Retinal pigment epithelial cell (primary cell): ENCODE measurements around the gene HSF2.
"Not testable (repeated sequence)": the region's sequence is repeated elsewhere in the genome, so short reads cannot be mapped to it uniquely, and the experiment has no call there.

Experiments
- DNase-seq: peaks from one replicate; pipeline ENCODE4 v3.0.0-alpha.2; 2010; ENCODE audit warnings: low read depth
- H3K4me3 ChIP-seq: 2 replicates; pipeline ENCODE4 v1.5.1; 2011; ENCODE audit warnings: mild to moderate bottlenecking, low read length, control low read depth, moderate library complexity
- CTCF ChIP-seq: conservative IDR thresholded peaks from 2 replicates; pipeline ENCODE4 v1.5.1; 2011; ENCODE audit warnings: low read depth, low read length, control low read depth, inconsistent platforms

HSF2 gene

GRCh38 chr6:122445274-122445673 is 45.8 kb downstream of the HSF2 start:
- TF ChIP-seq CTCF, result no peak
- DNase-seq, result no peak
- no peak overlapping the region for H3K4me3 ChIP-seq

DNA sequence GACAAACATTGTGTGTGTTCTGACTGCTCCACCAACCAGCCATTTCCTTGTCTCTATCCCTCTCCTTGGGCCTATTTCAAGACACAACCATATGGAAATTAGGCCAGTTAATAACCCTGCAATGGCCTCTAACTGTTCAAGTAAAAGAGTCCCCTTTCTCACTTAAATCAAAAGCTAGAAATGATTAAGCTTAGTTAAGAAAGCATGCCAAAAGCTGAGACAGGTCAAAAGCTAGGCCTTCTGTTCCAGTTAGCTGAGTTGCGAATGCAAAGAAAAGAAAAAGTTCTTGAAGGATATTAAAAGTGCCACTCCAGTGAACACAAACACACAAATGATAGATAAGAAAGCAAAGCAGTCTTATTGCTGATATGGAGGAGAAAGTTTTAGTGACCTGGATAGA is 49.6 kb downstream of the HSF2 start:
- DNase-seq, result no peak
- no peak for TF ChIP-seq CTCF

GRCh38 chr6:122452509-122452908 is 53.1 kb downstream of the HSF2 start:
- no peak overlapping the region for H3K4me3 ChIP-seq
- no peak for TF ChIP-seq CTCF
- DNase-seq, result no peak

More for the DNA sequence above, 49.6 kb downstream of the HSF2 start:
- H3K4me3 ChIP-seq, result no peak overlapping the region

DNA sequence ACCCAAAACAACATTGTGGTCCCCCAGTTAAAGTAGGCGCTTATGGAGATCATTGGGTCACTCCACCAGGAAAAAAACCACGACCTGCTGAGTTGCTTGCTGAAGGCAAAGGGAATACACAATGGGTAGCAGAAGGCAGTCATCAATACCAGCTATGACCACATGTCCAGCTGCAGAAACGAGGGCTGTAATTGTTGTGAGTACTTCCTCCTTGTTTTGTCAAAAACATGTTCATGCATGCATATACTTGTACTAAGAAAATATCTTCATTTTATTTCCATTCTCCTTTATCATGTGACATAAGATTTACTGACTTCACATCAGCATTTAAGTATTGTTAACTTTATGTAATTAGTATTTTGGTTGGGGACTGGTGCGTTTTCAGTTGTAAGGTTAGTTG is 55.2 kb downstream of the HSF2 start:
- no peak for DNase-seq
- no peak for TF ChIP-seq CTCF
- no peak overlapping the region for H3K4me3 ChIP-seq

DNA sequence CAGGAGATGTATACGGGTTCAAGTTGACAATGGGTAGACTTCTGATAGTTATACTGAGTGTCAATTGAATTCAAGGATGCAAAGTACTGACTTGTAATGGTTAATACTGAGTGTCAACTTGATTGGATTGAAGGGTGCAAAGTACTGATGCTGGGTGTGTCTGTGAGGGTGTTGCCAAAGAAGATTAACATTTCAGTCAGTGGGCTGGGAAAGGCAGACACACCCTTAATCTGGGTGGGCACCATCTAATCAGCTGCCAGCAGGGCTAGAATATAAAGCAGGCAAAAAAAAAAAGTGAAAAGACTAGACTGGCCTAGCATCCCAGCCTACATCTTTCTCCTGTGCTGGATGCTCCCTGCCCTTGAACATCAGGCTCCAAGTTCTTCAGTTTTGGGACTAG is 55.7 kb downstream of the HSF2 start:
- H3K4me3 ChIP-seq, DNase-seq: not testable (repeated sequence)

DNA sequence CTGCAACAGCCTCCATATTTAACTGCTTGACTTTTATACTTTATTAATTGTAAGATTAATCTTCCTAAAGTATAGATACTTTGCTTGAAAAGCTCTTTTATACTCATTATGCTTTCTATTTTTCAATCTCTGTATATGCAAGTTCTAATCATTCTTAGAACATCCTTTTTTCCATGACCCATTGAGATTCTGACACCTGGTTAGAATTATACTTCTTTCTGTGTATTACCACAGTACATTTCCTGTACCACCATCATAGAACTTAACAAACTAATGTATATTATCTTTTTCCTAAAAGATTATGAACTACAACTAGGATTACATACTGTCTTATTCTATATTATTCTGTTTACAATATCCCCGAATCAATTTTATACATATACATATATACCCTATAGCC is 58.6 kb downstream of the HSF2 start:
- TF ChIP-seq CTCF, result no peak
- DNase-seq, result no peak
- no peak overlapping the region for H3K4me3 ChIP-seq

DNA sequence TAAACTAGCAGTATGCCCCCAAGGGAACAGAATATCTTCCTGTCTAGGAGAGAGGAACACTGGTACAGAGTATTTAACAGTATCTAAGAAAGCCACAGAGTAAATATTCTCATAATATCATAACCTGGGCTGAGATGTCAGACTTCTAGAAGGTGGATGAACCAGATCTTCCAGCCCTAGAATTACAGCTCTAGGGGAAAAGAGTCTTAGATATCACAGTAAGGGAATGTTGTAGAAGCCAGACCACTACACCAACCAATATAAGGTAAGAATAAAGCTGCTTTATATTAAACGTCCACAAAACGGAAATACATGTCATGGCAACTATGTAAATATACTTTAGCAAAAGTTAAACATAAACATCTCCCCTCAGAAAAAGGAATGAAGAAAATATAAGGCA is 59.8 kb downstream of the HSF2 start:
- DNase-seq, result no peak
- TF ChIP-seq CTCF, result no peak
- no peak overlapping the region for H3K4me3 ChIP-seq

DNA sequence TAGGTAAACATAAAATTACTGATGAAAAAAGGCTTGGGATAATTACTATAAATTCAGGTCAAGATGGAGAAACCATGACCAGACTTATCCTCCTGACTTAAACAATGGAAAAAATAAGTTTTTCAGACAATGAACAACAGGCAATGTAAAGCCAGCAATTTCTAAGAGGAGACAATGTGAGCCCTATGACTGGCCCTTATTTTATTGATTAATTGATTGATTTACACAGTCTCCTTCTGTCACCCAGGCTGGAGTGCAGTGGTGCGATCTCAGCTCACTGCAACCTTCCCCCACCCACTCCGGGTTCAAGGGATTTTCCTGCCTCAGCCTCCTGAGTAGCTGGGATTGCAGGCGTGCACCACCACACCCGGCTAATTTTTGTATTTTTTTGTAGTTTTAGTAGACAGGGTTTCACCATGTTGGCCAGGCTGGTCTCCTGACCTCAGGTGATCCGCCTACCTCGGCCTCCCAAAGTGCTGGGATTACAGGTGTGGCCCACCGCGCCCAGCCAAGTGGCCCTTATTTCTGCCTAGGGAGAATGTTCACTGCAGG is 60.5 kb downstream of the HSF2 start:
- not testable (repeated sequence) for DNase-seq, H3K4me3 ChIP-seq
